Kidney (tissue), 14 donors: ENCODE data around the gene TMEM94. TPM values are rescaled to one million over a fixed set of nuclear protein-coding genes. Genes with fewer than 3 reads are reported as not detected.
"Not testable (repeated sequence)": the region's sequence is repeated elsewhere in the genome, so short reads cannot be mapped to it uniquely, and the experiment has no call there.

Experiments used
- DNase-seq, 5 donors: peaks; one replicate each; pipeline ENCODE4 v3.0.0-alpha.2; 2013 to 2020
- FAIRE-seq: peaks from 2 replicates; lab custom pipeline; 2012; peaks lifted over from hg19 to GRCh38; lab: Jason Lieb, UNC
- H3K27ac ChIP-seq, 2 donors: one replicate each; pipeline ENCODE4 v1.7.0; 2013; ENCODE audit warnings: low read depth in 2 of 2, low read length in 2 of 2, inconsistent platforms in 1 of 2
- H3K27me3 ChIP-seq: one replicate; pipeline ENCODE4 v1.7.1; 2013; ENCODE audit warnings: low read length, inconsistent platforms; ENCODE audit not compliant: control insufficient read depth, insufficient read depth
- H3K36me3 ChIP-seq, 3 donors: one replicate each; pipeline versions ENCODE4 v1.7.0 to v1.7.1; 2013; ENCODE audit warnings: low read length in 3 of 3, control low read depth in 1 of 3, inconsistent platforms in 1 of 3; ENCODE audit not compliant: insufficient read depth in 3 of 3, control insufficient read depth in 2 of 3
- H3K4me1 ChIP-seq, 3 donors: one replicate each; pipeline versions ENCODE4 v1.7.0 to v1.7.1; 2013; ENCODE audit warnings: low read length in 3 of 3, inconsistent platforms in 1 of 3, low read depth in 1 of 3; ENCODE audit not compliant: control insufficient read depth in 2 of 3, insufficient read depth in 2 of 3
- H3K4me3 ChIP-seq, 3 donors: one replicate each; pipeline versions ENCODE4 v1.7.0 to v1.8.1; 2013; ENCODE audit warnings: low read length in 3 of 3, control low read depth in 1 of 3, inconsistent platforms in 1 of 3
- H3K9ac ChIP-seq, 3 donors: one replicate each; pipeline versions ENCODE4 v1.7.0 to v1.7.1; 2013; ENCODE audit warnings: low read length in 3 of 3, control low read depth in 1 of 3, inconsistent platforms in 1 of 3
- H3K9me3 ChIP-seq, 3 donors: one replicate each; pipeline versions ENCODE4 v1.7.0 to v1.7.1; 2013; ENCODE audit warnings: low read length in 3 of 3, control low read depth in 1 of 3, inconsistent platforms in 1 of 3; ENCODE audit not compliant: control insufficient read depth in 2 of 3, insufficient read depth in 1 of 3
- CTCF ChIP-seq: IDR thresholded peaks from 3 replicates; pipeline ENCODE4 v1.5.1; 2012; ENCODE audit warnings: mild to moderate bottlenecking, moderate library complexity, borderline replicate concordance; ENCODE audit not compliant: insufficient read depth; ENCODE audit errors: extremely low read depth
- intact Hi-C: fragments of 100-400 bp; cut with DNase I; formaldehyde crosslinking; loops from one replicate; pipeline ENCODE4 v1.11.1; 2022
- polyA plus RNA-seq: library from polyadenylated mRNA; stranded (reverse); fragments of 350-450 nt; fragmentation: Illumina TruSeq; extraction: RNeasy Lipid Tissue Mini Kit (QIAGEN cat#74804); gene quantifications from one replicate; pipeline ENCODE4 v1.2.3, GENCODE V29; 2014; ENCODE audit warnings: low read depth, low replicate concordance; ENCODE audit not compliant: insufficient read depth
- total RNA-seq: library from RNA; stranded (reverse); fragmentation: NEBNext Ultra II Directional; extraction: Animal tissue kit (Norgen Biotek cat#: 25700); gene quantifications from one replicate; pipeline ENCODE4 v1.2.1, GENCODE V29; 2021
- donor health status: control.
- donor health status: control.
- donor health status: control.
- donor health status: control.
- donor health status: control.
- donor health status: DM: yes; HTN: yes; CAD: no.
- donor health status: Normal renal cell carcinoma (clear cell type).

Gene TMEM94
- total and polyA plus RNA-seq, 2 donors from 2014 or later: 49.6 to 82.6 TPM

- intact Hi-C loops: no loop called here
- Histone ChIP-seq H3K4me3 (no peak overlapping the region), H3K4me1 (peaks cover 0 to 2% (median 0%) of the 10 kb centered on the region in 3 donors), H3K27me3 (no peaks in the 10 kb centered on the region), H3K27ac (no peak overlapping the region), H3K36me3 (no peaks in the 10 kb centered on the region), H3K9ac (no peak overlapping the region), H3K9me3 (no peaks in the 10 kb centered on the region)
- FAIRE-seq (no peak), DNase-seq (no peak)
- no peak for TF ChIP-seq CTCF
Observed at GRCh38 chr17:75445296-75445695, 11.1 kb upstream of the TMEM94 start.

GRCh38 chr17:75445896-75446295, 10.5 kb upstream of the TMEM94 start:
- not testable (repeated sequence) for H3K4me1 ChIP-seq, H3K9me3 ChIP-seq, H3K27ac ChIP-seq

GRCh38 chr17:75447951-75448856, 8.2 kb upstream of the TMEM94 start:
- Histone ChIP-seq H3K9ac (no peak overlapping the region), H3K27me3 (no peaks in the 10 kb centered on the region), H3K27ac (no peak overlapping the region), H3K4me3 (no peak overlapping the region), H3K36me3 (no peaks in the 10 kb centered on the region), H3K4me1 (no peaks in the 10 kb centered on the region), H3K9me3 (no peaks in the 10 kb centered on the region)
- FAIRE-seq: no peak
- intact Hi-C loops: no loop called here
- no peak for TF ChIP-seq CTCF
- DNase-seq: no peak

More at GRCh38 chr17:75445896-75446295, 10.5 kb upstream of the TMEM94 start:
- H3K4me3 ChIP-seq, H3K27me3 ChIP-seq, H3K9ac ChIP-seq, FAIRE-seq, H3K36me3 ChIP-seq, intact Hi-C loops, DNase-seq: not testable (repeated sequence)

GRCh38 chr17:75450270-75450669, 6.2 kb upstream of the TMEM94 start:
- intact Hi-C loops: no loop called here
- Histone ChIP-seq H3K4me1 (no peaks in the 10 kb centered on the region), H3K9ac (no peak overlapping the region), H3K9me3 (no peaks in the 10 kb centered on the region), H3K4me3 (no peak overlapping the region), H3K36me3 (no peaks in the 10 kb centered on the region), H3K27me3 (no peaks in the 10 kb centered on the region), H3K27ac (no peak overlapping the region)
- no peak for TF ChIP-seq CTCF
- FAIRE-seq (no peak), DNase-seq (no peak)
